ENCODE measurements around the gene SAGE1. TPM values are rescaled to one million over a fixed set of nuclear protein-coding genes. Genes with fewer than 3 reads are reported as not detected.
"Not testable (repeated sequence)": the region's sequence is repeated elsewhere in the genome, so short reads cannot be mapped to it uniquely, and the experiment has no call there.

The SAGE1 gene, protein sequence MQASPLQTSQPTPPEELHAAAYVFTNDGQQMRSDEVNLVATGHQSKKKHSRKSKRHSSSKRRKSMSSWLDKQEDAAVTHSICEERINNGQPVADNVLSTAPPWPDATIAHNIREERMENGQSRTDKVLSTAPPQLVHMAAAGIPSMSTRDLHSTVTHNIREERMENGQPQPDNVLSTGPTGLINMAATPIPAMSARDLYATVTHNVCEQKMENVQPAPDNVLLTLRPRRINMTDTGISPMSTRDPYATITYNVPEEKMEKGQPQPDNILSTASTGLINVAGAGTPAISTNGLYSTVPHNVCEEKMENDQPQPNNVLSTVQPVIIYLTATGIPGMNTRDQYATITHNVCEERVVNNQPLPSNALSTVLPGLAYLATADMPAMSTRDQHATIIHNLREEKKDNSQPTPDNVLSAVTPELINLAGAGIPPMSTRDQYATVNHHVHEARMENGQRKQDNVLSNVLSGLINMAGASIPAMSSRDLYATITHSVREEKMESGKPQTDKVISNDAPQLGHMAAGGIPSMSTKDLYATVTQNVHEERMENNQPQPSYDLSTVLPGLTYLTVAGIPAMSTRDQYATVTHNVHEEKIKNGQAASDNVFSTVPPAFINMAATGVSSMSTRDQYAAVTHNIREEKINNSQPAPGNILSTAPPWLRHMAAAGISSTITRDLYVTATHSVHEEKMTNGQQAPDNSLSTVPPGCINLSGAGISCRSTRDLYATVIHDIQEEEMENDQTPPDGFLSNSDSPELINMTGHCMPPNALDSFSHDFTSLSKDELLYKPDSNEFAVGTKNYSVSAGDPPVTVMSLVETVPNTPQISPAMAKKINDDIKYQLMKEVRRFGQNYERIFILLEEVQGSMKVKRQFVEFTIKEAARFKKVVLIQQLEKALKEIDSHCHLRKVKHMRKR
- total RNA-seq (2014; rRNA removed; shearing (Covaris generic)) (0.19 TPM in 1 of 2 replicates, not detected in the other), polyA plus RNA-seq (2016; fragmentation: Nextera tagmentation; extraction: Ambion mirVana) (not detected in 2 replicates)
- long read RNA-seq = 0 reads

DNA sequence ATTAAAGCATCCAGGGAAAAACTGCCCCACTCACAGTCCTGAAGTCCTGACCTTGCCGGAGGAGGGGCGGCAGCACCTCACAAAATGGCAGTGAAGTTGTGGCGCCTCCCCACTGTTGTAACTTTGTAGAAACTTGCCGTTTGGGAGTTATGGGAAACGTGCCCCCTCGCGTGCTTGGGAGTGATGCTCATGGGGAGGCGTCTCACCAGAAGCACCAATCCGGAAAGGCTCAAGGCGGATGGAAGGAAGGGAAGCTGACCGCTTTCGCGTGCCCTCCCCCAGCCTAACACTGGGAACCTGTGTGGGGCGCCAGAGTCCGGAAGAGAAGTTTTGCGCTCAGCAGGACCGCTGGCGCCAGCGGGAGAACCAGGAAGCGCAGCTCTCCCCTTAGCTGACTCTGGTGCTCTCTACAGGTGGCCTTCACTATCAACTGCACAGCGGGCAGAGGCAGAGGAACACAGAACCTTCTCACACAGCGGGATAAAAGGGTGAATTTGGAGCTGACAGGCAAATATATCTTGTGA lies at the start of gene SAGE1, which contains the start of gene CT45A10:
Gene SAGE1, plus strand, starts transcription at position 423 of the 524 bp plus-strand sequence. CDS start 2,527 bp downstream, outside the sequence.
Gene CT45A10, minus strand, starts transcription at position 151 of the 524 bp plus-strand sequence. CDS start 8,100 bp downstream, outside the sequence.
- Histone ChIP-seq H3K4me2 (no peak within 1 kb of the TSS), H3K36me3 (ENCODE audit: insufficient read depth) (no peaks in the 10 kb centered on the region), H3K27ac (ENCODE audit: low read depth) (no peak within 1 kb of the TSS), H3K79me2 (replicated peaks; ENCODE audit: insufficient read depth) (no peaks in the 10 kb centered on the region), H4K20me1 (replicated peaks; ENCODE audit: insufficient read depth) (no peaks in the 10 kb centered on the region), H3K27me3 (ENCODE audit: insufficient read depth) (no peaks in the 10 kb centered on the region), H3F3A (replicated peaks; ENCODE audit: low read depth) (no peaks in the 10 kb centered on the region), H3K4me1 (ENCODE audit: insufficient read depth) (no peaks in the 10 kb centered on the region), H3K4me3 (no peak within 1 kb of the TSS), H2AFZ (no peak within 1 kb of the TSS), H3K9me2 (ENCODE audit: insufficient read depth) (no peaks in the 10 kb centered on the region)
- peaks cover 3% of the 10 kb centered on the region; the same call in 2 of the 3 replicates for H3K36me3 Mint-ChIP-seq (ENCODE audit: low read depth)
- H3K27me3 Mint-ChIP-seq (ENCODE audit: insufficient read depth, low read depth, poor library complexity) = no peaks in the 10 kb centered on the region
- H3K4me1 Mint-ChIP-seq = no peaks in the 10 kb centered on the region
- DNase-seq (ENCODE audit: low spot score) (peak; percentile 37), ATAC-seq (peak; percentile 69)
- H3K9me3 Mint-ChIP-seq = peaks cover 23% of the 10 kb centered on the region
- H3K27ac Mint-ChIP-seq = no peak within 1 kb of the TSS
- no peak within 1 kb of the TSS for H3K4me3 Mint-ChIP-seq
- TF ChIP-seq, protein P1, sequence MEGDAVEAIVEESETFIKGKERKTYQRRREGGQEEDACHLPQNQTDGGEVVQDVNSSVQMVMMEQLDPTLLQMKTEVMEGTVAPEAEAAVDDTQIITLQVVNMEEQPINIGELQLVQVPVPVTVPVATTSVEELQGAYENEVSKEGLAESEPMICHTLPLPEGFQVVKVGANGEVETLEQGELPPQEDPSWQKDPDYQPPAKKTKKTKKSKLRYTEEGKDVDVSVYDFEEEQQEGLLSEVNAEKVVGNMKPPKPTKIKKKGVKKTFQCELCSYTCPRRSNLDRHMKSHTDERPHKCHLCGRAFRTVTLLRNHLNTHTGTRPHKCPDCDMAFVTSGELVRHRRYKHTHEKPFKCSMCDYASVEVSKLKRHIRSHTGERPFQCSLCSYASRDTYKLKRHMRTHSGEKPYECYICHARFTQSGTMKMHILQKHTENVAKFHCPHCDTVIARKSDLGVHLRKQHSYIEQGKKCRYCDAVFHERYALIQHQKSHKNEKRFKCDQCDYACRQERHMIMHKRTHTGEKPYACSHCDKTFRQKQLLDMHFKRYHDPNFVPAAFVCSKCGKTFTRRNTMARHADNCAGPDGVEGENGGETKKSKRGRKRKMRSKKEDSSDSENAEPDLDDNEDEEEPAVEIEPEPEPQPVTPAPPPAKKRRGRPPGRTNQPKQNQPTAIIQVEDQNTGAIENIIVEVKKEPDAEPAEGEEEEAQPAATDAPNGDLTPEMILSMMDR (conservative IDR thresholded peaks at IDR 0.05; ENCODE audit: low read depth in 2 of 2) = peak in 1 of 2 experiments; percentile 24; a peak in 2 of 4 replicates
- TF ChIP-seq EZH2phosphoT487 (IDR thresholded peaks at IDR 0.05; ENCODE audit: unreplicated experiment) (no peak), ZNF331 (CRISPR knock-in tag; IDR thresholded peaks at IDR 0.05; ENCODE audit: low read depth) (no peak)

- H3K4me3 ChIP-seq; H3K27ac ChIP-seq (ENCODE audit: low read depth); H3K36me3 ChIP-seq (ENCODE audit: insufficient read depth); H3K4me1 Mint-ChIP-seq; H3K27me3 ChIP-seq (ENCODE audit: insufficient read depth); H3K27ac Mint-ChIP-seq; ATAC-seq; H3K36me3 Mint-ChIP-seq (ENCODE audit: low read depth); DNase-seq (ENCODE audit: low spot score); H3K9me2 ChIP-seq (ENCODE audit: insufficient read depth); H3K4me3 Mint-ChIP-seq; H3K9me3 Mint-ChIP-seq; H3K4me2 ChIP-seq; H3K79me2 ChIP-seq (replicated peaks; ENCODE audit: insufficient read depth); H3K27me3 Mint-ChIP-seq (ENCODE audit: insufficient read depth, low read depth, poor library complexity); H3K4me1 ChIP-seq (ENCODE audit: insufficient read depth); H3F3A ChIP-seq (replicated peaks; ENCODE audit: low read depth); H4K20me1 ChIP-seq (replicated peaks; ENCODE audit: insufficient read depth); H2AFZ ChIP-seq: not testable (repeated sequence)
These were observed 39.1 kb upstream of the SAGE1 start, which contains the start of gene CT45A8 for GRCh38 chrX:135854438-135854837. Gene CT45A8 (minus strand): TSS chrX:135854538. CDS start chrX:135850783, 3,755 bp downstream.

GRCh38 chrX:135871712-135872111 lies 21.8 kb upstream of the SAGE1 start, which contains the start of gene CT45A9:
Gene CT45A9 (minus strand): TSS chrX:135871812. CDS start chrX:135868061, 3,751 bp downstream.
- not testable (repeated sequence) for H3K9me3 Mint-ChIP-seq; H3K27ac Mint-ChIP-seq; H4K20me1 ChIP-seq (replicated peaks; ENCODE audit: insufficient read depth); H3F3A ChIP-seq (replicated peaks; ENCODE audit: low read depth); H3K79me2 ChIP-seq (replicated peaks; ENCODE audit: insufficient read depth); H3K4me3 Mint-ChIP-seq; H3K4me1 Mint-ChIP-seq; H2AFZ ChIP-seq; H3K36me3 ChIP-seq (ENCODE audit: insufficient read depth); H3K4me2 ChIP-seq; H3K36me3 Mint-ChIP-seq (ENCODE audit: low read depth); H3K27me3 Mint-ChIP-seq (ENCODE audit: insufficient read depth, low read depth, poor library complexity); H3K27me3 ChIP-seq (ENCODE audit: insufficient read depth); DNase-seq (ENCODE audit: low spot score); H3K4me1 ChIP-seq (ENCODE audit: insufficient read depth); H3K27ac ChIP-seq (ENCODE audit: low read depth); ATAC-seq; H3K4me3 ChIP-seq; H3K9me2 ChIP-seq (ENCODE audit: insufficient read depth)

DNA sequence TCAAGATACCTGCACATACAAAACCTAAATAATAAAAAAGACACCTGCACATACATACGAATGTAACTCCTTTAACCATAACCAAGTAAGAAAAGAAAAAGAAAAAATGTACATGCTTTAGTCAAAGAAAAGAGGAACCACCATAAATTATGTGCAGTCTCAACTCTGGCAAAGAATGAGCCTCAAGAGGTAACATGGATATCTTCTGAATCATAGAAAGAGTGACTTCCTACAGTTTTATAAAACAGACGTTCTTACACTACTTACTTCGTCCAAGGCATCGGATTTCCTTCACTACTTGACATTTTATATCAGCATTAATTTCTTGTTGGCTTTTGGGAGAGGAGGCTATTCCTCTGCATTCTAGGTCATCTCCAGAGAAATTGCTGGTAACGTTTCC lies 10.8 kb upstream of the SAGE1 start:
- H3K27ac Mint-ChIP-seq; H3F3A ChIP-seq (replicated peaks; ENCODE audit: low read depth); H3K27ac ChIP-seq (ENCODE audit: low read depth); H2AFZ ChIP-seq; H3K4me1 ChIP-seq (ENCODE audit: insufficient read depth); H3K9me2 ChIP-seq (ENCODE audit: insufficient read depth); H3K4me3 ChIP-seq; H4K20me1 ChIP-seq (replicated peaks; ENCODE audit: insufficient read depth); H3K36me3 Mint-ChIP-seq (ENCODE audit: low read depth); ATAC-seq; H3K27me3 ChIP-seq (ENCODE audit: insufficient read depth); H3K4me3 Mint-ChIP-seq; H3K4me1 Mint-ChIP-seq; H3K9me3 Mint-ChIP-seq; H3K4me2 ChIP-seq; H3K27me3 Mint-ChIP-seq (ENCODE audit: insufficient read depth, low read depth, poor library complexity); H3K36me3 ChIP-seq (ENCODE audit: insufficient read depth); DNase-seq (ENCODE audit: low spot score); H3K79me2 ChIP-seq (replicated peaks; ENCODE audit: insufficient read depth): not testable (repeated sequence)

- not testable (repeated sequence) for H3K4me3 Mint-ChIP-seq; H3K27me3 Mint-ChIP-seq (ENCODE audit: insufficient read depth, low read depth, poor library complexity); H3K9me2 ChIP-seq (ENCODE audit: insufficient read depth); H3F3A ChIP-seq (replicated peaks; ENCODE audit: low read depth); DNase-seq (ENCODE audit: low spot score); H4K20me1 ChIP-seq (replicated peaks; ENCODE audit: insufficient read depth); ATAC-seq; H3K4me3 ChIP-seq; H3K27ac Mint-ChIP-seq; H3K79me2 ChIP-seq (replicated peaks; ENCODE audit: insufficient read depth); H3K27ac ChIP-seq (ENCODE audit: low read depth); H3K36me3 Mint-ChIP-seq (ENCODE audit: low read depth); H3K27me3 ChIP-seq (ENCODE audit: insufficient read depth); H3K4me1 Mint-ChIP-seq; H2AFZ ChIP-seq; H3K36me3 ChIP-seq (ENCODE audit: insufficient read depth); H3K4me2 ChIP-seq; H3K4me1 ChIP-seq (ENCODE audit: insufficient read depth)
- H3K9me3 Mint-ChIP-seq = peaks cover 23% of the 10 kb centered on the region
These were observed 5.3 kb upstream of the SAGE1 start for GRCh38 chrX:135888230-135888629.

Measured in GM23338 (cell line).